Measurements from ENCODE around the gene HNRNPK. TPM values are rescaled to one million over a fixed set of nuclear protein-coding genes. Genes with fewer than 3 reads are reported as not detected.

Gene HNRNPK
- total and polyA plus RNA-seq, 2 of the 13 experiments (the other 11 are each of a cell fraction or from before 2014, with no cell fraction given), result 321 to 712 TPM

DNA sequence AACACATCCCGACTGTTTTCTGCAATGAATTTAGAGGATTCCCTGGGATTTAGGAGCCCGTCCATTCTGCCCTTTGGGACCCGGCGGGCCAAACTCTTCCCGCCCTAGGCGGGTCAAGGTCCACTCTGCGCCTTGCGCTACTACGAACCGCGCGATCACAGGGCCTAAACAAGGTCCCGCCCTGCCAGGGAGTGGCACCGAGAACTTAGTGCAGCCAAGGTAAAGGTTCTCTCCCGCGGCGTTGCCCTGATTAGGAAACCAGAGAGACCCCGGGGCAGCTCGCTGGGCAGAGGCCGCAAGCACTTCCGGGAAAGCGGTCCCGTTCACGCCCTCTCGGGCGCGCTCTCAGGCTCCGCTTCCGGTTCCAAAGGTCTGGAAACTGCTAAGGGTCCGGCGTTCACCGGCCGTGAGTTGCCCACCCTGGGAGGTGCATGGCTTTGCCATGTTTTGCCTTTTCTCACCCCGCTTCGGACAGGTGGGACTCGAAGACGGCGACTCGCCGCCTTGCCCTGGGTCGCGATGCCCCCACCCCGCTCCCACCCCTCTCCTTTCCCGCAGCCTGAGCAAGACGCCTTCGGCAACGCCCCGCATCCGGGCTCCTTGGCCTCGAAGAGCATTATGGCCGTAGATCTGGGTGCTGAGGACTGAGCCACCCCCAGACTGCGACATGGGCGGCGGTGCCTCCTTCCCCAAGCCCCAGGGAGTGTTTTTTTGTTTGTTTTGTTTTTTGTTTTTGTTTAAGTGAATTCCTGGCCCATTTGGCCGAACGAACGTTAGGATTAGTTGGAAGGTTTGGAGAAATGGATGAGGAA is 23.4 kb downstream of the HNRNPK start:
- FAIRE-seq, result peak; percentile 81
- POLR2A ChIA-PET, result interaction anchor here (0.9 to 8.0 kb wide), 10 partner anchors 9 to 333 kb away, joined by 3 to 96 read pairs (median 4); partner anchors contain the start of genes HNRNPK, IDNK, KIF27 and RMI1
- TF ChIP-seq ISL2 (CRISPR knock-in tag; IDR thresholded peaks at IDR 0.05) (peak; percentile 71; the same call in 1 of the 2 replicates), ZNF329 (CRISPR knock-in tag; IDR thresholded peaks at IDR 0.05; ENCODE audit: low read depth) (no peak; the same call in 1 of the 2 replicates), KMT2A (CRISPR knock-in tag; IDR thresholded peaks at IDR 0.05) (peak; percentile 95), NONO (IDR thresholded peaks at IDR 0.05) (no peak), NONO (CRISPR knock-in tag; conservative IDR thresholded peaks at IDR 0.05) (peak; percentile 96), KAT2B (IDR thresholded peaks at IDR 0.05; ENCODE audit: borderline replicate concordance, low read depth, low read length) (no peak), ZNF674 (CRISPR knock-in tag; IDR thresholded peaks at IDR 0.05; ENCODE audit: low read depth) (no peak), MAF1 (CRISPR knock-in tag; IDR thresholded peaks at IDR 0.05; ENCODE audit: borderline replicate concordance) (peak; percentile 79; the same call in 1 of the 2 replicates), SPEN (CRISPR knock-in tag; IDR thresholded peaks at IDR 0.05; ENCODE audit: low read depth) (peak; percentile 87), SIX4 (CRISPR knock-in tag; IDR thresholded peaks at IDR 0.05) (no peak), ZNF577 (CRISPR knock-in tag; IDR thresholded peaks at IDR 0.05; ENCODE audit: borderline replicate concordance, low read depth) (no peak), ZFX (CRISPR knock-in tag; IDR thresholded peaks at IDR 0.05; ENCODE audit: low read depth) (peak; percentile 92), ZFYVE20 (CRISPR knock-in tag; IDR thresholded peaks at IDR 0.05; ENCODE audit: borderline replicate concordance, low read depth) (no peak), NAIF1 (CRISPR knock-in tag; IDR thresholded peaks at IDR 0.05; ENCODE audit: borderline replicate concordance) (0 out of 2 replicates have a peak, but pooled peaks have one; percentile 25)
- TF ChIP-seq, protein P1, sequence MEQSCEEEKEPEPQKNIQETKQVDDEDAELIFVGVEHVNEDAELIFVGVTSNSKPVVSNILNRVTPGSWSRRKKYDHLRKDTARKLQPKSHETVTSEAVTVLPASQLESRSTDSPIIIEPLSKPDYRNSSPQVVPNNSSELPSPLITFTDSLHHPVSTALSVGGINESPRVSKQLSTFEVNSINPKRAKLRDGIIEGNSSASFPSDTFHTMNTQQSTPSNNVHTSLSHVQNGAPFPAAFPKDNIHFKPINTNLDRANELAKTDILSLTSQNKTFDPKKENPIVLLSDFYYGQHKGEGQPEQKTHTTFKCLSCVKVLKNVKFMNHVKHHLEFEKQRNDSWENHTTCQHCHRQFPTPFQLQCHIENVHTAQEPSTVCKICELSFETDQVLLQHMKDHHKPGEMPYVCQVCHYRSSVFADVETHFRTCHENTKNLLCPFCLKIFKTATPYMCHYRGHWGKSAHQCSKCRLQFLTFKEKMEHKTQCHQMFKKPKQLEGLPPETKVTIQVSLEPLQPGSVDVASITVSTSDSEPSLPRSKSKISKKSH (CRISPR knock-in tag; IDR thresholded peaks at IDR 0.05; ENCODE audit: borderline replicate concordance), result peak; percentile 18; the same call in 1 of the 2 replicates
- TF ChIP-seq, protein P2, sequence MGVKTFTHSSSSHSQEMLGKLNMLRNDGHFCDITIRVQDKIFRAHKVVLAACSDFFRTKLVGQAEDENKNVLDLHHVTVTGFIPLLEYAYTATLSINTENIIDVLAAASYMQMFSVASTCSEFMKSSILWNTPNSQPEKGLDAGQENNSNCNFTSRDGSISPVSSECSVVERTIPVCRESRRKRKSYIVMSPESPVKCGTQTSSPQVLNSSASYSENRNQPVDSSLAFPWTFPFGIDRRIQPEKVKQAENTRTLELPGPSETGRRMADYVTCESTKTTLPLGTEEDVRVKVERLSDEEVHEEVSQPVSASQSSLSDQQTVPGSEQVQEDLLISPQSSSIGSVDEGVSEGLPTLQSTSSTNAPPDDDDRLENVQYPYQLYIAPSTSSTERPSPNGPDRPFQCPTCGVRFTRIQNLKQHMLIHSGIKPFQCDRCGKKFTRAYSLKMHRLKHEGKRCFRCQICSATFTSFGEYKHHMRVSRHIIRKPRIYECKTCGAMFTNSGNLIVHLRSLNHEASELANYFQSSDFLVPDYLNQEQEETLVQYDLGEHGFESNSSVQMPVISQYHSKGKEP (CRISPR knock-in tag; IDR thresholded peaks at IDR 0.05), result no peak
- TF ChIP-seq, protein P3, sequence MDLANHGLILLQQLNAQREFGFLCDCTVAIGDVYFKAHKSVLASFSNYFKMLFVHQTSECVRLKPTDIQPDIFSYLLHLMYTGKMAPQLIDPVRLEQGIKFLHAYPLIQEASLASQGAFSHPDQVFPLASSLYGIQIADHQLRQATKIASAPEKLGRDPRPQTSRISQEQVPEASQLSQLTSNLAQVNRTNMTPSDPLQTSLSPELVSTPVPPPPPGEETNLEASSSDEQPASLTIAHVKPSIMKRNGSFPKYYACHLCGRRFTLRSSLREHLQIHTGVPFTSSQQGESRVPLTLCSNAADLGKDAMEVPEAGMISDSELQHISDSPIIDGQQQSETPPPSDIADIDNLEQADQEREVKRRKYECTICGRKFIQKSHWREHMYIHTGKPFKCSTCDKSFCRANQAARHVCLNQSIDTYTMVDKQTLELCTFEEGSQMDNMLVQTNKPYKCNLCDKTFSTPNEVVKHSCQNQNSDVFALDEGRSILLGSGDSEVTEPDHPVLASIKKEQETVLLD (CRISPR knock-in tag; IDR thresholded peaks at IDR 0.05; ENCODE audit: low read depth), result peak; percentile 89

More for the DNA sequence above, 23.4 kb downstream of the HNRNPK start:
- Histone ChIP-seq H3K9me3 (ENCODE audit: low read length) (no peaks in the 10 kb centered on the region), H3K79me2 (ENCODE audit: insufficient read depth, low read length) (peaks cover 17% of the 10 kb centered on the region), H3K4me1 (ENCODE audit: insufficient read depth, low read length) (peaks cover 51% of the 10 kb centered on the region), H3K27me3 (ENCODE audit: control insufficient read depth in 1 of 2, insufficient read depth in 2 of 2, low read length in 2 of 2) (no peaks in the 10 kb centered on the region; a peak in 1 of 5 replicates), H3K4me3 (replicated peaks in 1 of 3; ENCODE audit: insufficient read depth in 1 of 3, low read depth in 2 of 3, low read length in 3 of 3) (peak overlapping the region; percentile 63 to 88 (median 76)), H4K20me1 (ENCODE audit: insufficient read depth, low read length) (no peaks in the 10 kb centered on the region), H3K4me2 (ENCODE audit: low read depth, low read length) (peak overlapping the region; percentile 90), H3K36me3 (replicated peaks in 1 of 2; ENCODE audit: control insufficient read depth in 1 of 2, insufficient read depth in 2 of 2, low read length in 2 of 2) (peaks cover 0 to 5% of the 10 kb centered on the region in 2 experiments; a peak in 2 of 5 replicates), H3K9ac (ENCODE audit: insufficient read depth, low read depth, low read length) (peak overlapping the region; percentile 91), H3K27ac (ENCODE audit: extremely low read length, insufficient read depth, low read length) (peak overlapping the region; percentile 98), H2AFZ (ENCODE audit: low read length) (peak overlapping the region; percentile 28)
- BruUV-seq (replicated peaks), result TSS peak; percentile 91
- in situ Hi-C loops (cut with HindIII; ENCODE audit: extremely low pct_ligation_motif_present, low pct_unique_long_range_greater_than_20kb), result no loop called here
- intact Hi-C loops (cut with micrococcal nuclease; ENCODE audit: unreplicated experiment), result no loop called here
- peak; percentile 83 for ATAC-seq
- DNase-seq (ENCODE audit: low spot score), result peak; percentile 85
- WGBS (ENCODE audit: low lambda C conversion rate), result under 1% methylated on average over 14 of the region's 57 CpGs
- CTCF ChIA-PET (ENCODE audit: low intra/inter-chr PET ratio, low total read pairs), result no interaction called here

Data from HepG2 (cell line).